NCI-H526 (cell line): ENCODE data around the gene DNAJA4.
A peak's percentile ranks its signal among the peaks of the same experiment; 100 is the strongest.

ENCODE experiments used
- DNase-seq, 2 experiments: peaks; one replicate each; lab custom pipeline; 2025; lab: John Stamatoyannopoulos, UW

DNAJA4 gene

DNA sequence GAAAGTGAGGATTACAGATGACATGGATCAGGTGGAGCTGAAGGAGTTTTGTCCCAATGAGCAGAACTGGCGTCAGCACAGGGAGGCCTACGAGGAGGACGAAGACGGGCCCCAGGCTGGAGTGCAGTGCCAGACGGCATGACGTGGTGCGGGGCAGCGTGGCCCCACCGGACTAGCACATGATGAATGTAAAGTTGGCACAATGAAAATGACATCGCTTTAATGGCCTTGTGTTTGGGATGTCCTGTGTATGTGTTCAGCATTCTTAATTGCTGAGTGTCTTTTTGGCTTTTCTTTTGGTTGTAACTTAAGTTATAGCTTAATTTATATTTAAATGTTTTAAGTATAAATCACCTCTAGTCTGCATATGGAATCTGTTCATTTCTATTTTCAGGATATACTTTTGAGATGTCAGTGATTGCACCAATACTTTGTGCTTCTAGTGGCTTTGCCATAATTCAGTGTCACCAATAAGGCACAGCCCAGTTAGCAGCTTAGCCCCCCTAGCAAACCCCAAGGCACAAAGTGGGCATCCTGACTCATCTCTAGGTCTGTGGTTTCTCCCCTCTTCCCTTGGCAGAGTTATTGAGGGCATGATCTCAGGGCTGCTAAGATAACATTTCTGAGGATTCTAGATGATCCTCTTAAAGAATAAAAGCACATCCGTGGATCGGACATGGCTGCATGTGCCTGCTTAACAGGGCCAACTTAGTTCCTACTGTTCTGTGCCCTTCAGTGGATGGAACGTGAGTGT is 16.1 kb downstream of the DNAJA4 start:
- DNase-seq: no peak

GRCh38 chr15:78282324-78282723 is 18.0 kb downstream of the DNAJA4 start:
- DNase-seq: no peak

DNA sequence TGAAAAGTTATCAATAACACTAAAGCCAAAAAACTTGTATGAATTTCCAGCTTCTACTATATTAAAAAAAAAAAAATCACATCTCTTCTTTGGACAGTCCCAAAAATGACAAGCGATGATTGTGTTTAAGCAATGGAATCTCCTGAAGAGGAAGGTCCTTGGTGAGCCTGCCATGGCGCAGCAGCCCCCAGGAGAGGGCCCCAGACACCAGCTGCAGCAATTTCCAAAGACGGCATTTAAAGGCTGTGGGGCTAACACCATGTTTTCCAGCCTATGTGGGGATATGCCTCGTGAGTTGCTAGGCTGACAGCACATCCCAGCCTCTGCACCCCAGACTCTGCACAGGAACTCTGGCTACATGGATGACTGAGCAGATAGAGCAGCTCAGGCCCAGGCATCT is 20.4 kb downstream of the DNAJA4 start:
- DNase-seq: no peak

DNA sequence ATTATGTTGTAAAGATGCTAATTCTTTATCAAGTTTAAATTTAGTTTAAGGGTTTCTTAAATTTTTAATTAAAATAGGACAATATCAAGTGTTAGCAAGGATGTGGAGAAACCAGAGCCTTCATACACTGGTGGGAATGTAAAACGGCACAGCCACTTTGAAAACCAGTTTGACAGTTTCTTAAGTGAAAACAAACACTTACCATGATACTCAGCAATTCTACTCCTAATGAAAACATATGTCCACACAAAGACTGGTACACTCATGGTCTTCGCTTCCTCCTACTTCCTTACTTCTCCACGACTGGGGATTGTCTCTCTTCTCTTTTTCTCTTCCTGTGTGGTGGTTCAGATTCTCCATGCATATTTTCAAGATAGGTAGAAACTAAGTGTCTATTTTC is 25.9 kb downstream of the DNAJA4 start:
- DNase-seq: no peak

DNA sequence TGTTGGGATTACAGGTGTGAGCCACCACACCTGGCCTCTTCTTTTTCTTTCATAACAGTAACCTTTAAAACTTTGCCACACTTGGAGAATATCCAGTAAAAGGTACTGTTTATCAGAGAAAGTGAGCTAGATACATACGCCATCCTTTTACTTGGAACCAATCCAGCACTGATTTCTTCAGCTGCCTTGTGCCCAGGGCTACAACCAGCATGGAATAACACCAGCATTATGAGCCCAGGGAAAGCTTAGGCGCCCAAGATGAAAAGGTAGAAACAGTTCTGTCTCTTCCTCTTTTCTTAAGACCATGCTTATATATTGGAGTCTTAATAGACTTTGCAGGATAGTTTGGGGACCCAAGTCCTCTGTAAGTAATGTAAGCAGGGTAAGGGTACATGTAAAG is 26.7 kb downstream of the DNAJA4 start:
- DNase-seq: no peak

- DNase-seq: no peak
Observed at GRCh38 chr15:78291698-78292097, 27.3 kb downstream of the DNAJA4 start.

DNA sequence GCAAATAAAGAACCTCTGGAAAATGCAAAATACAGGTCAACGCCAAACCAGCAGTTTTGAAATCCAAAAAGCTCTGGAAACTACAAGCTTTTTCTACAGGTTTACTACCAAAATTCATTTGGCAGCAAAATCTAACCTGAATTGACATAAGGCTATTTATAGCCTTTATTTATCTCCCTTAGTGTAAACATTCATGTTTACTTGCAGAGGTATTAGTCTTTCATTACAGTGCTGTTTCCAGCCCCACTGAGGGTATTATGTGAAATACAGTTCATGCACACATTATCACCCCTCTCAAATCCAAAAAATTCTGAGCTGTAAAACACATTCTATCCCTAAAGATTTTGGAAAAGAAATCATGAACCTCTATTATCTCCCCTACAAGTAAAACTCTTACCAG is 27.9 kb downstream of the DNAJA4 start:
- no peak for DNase-seq

DNA sequence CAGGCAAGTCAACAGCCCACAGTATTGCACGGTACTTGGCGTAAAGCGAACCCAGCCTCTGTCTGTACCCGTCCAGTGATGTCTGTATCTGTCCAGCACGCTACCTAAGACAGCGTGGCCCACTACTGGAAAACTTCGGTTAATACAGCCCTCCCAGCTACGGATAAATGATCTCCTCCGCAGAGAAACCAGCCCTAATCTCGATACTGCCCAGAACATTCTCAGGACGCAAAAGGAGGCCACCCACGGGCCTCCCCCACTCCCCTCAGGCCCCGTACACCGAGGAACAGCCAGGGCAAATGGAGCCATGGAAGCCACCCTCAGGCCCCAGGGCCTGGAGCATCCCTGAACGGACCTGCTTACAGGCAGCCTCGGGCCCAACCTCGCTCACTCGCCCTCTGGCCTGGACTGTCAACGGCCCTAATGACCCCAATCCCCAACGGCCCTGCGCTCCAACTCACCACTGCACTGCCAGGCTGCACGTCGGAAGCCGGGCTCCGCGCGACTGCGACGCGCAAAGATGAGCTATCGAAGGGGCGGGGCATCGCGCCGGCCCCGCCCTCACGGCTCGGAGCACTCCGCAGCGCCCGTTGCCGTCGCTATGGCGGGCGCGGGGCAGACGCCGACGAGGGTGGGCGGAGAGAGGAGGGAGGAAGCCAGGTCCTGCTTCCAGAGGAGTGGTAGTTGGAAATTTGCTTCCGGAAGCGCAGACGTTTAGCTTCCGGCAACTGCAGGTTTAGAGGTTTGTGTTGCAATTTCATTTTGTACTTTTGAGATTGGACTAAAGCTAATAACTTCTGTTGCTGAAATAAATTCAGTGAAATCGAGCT is 35.0 kb downstream of the DNAJA4 start, which contains the start of gene SKIC8:
SKIC8 (minus strand) TSS at position 509 of the 830 bp plus-strand sequence. CDS start 3,923 bp downstream, outside the sequence.
- peak; percentile 85 to 95 for DNase-seq

- no peak for DNase-seq
Observed at GRCh38 chr15:78301326-78301725, 37.0 kb downstream of the DNAJA4 start.

DNA sequence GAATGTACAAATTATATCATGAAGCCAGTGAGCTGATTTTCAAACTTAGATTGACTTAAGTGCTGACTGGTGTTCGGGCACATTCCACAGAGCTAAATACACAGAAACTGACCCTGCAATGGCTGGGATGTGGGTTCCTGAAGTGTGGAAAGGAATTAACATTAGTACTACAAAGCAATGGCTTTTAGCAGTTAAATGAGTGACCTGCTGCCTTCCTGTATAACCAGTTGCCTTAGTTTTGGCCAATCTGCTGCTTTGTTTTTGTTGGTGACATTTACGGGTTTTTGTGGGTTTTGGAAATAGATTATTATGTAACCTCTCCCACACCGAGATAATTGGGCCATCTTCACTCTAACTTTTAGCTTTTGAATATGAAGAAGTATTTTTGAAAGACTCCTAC is 37.5 kb downstream of the DNAJA4 start:
- DNase-seq: no peak

- DNase-seq: no peak
Observed at GRCh38 chr15:78302579-78303312, 38.4 kb downstream of the DNAJA4 start.

DNA sequence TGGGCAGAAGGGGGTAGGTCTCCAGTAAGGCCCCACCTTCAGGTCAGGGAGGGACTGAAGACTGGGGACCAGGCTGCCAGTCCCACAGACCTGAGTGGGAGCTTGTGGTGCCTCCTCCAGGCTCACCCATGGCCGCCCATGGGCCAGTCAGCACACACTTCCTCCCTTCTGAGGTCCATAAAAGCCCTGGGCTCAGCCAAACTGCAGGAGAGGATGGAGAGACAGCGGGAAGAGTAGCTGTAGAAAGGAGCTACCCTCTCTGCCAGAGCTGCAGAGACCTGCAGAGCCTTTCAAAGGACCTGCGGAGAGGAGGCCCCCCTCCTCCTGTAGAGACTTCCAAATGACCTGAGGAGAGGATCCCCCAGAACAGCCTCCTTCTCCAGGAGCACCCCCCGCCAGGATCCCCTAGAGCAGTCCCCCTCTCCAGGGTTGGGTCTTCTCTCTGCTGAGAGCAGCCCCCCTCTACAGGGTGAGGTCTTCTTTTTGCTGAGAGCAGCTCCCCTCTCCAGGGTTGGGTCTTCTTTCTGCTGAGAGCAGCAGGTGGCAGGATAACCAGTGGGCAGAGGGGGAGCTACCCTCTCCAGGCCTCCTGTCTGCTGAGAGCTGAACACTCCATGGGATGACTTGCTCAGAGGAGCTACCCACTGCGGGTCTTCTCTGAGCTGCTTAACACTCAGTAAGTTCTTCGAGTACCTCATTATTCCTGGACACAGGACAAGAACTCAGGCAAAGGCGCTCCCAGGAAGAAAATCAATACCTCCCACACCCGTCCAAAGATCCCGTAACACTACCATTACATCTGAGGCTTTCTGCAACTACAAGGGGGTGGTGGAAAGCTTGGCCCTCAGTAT is 40.1 kb downstream of the DNAJA4 start:
- no peak for DNase-seq

DNA sequence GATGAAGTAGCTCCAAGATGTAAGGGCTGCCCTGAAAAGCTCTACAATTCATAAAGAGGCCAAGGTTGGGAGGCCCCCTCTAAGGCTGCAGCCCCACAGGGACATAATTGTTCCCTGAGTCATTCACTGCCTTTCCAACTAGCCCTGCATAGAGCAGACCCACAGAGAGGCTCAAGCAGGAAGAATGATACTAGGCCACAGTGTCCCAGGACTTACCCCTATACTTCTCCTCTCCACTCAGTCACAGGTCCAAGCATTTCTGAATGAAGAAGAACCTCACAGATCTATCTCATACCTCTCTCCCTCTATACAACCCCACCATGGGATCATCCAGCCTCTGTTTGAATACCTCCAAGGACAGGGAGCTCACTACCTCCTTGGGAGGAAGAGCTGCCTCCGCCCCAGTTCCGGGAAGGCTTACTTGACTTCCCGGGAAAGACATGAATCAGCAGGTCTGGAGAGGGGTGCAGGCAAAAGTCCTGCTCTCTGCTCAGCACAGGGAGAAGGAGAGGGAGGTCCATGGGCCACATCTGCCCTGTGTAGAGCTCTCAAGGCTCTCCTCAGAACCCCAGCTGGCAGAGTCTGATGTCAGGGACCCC is 41.9 kb downstream of the DNAJA4 start:
- no peak for DNase-seq

DNA sequence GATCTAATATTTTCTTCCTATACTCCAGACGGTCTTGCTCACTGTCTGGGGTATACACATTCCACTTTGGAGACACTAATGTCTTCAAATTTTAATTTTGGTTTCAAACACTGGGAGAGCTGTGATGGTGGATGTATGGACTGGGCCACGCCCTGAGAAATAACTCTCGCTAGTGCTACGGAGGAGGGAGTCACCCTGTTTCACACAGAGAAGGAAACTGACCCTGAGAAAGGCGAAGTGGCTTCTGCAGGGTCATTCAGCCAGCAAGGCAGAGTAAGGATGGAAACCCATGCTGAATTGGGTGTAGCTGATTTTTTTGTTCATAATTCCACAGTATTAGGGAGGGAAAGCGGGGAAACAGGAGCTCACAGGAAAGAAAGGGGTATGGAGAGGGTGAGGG is 43.6 kb downstream of the DNAJA4 start:
- DNase-seq: no peak

GRCh38 chr15:78308422-78309032 is 44.2 kb downstream of the DNAJA4 start:
- DNase-seq: peak; percentile 29 to 85

DNA sequence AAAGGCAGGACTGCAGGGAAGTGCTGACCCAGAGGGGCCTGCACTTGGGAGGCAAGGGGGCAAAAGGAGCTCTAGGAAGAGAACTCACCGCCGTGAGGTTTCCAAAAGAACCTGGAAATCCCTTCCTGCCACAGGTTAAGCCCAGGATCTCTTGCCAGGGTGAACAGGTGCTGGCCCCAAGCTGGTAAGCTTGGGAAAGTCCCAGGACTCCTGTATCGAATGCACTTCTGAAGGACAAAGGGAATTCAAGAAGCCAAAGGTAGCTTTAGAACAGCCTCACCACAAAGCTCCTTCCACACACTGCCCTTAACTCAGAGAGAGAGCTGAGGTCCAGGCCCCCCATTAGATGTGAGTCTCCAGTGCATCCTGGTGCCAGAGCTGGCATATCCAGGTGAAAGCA is 46.9 kb downstream of the DNAJA4 start:
- no peak for DNase-seq

DNA sequence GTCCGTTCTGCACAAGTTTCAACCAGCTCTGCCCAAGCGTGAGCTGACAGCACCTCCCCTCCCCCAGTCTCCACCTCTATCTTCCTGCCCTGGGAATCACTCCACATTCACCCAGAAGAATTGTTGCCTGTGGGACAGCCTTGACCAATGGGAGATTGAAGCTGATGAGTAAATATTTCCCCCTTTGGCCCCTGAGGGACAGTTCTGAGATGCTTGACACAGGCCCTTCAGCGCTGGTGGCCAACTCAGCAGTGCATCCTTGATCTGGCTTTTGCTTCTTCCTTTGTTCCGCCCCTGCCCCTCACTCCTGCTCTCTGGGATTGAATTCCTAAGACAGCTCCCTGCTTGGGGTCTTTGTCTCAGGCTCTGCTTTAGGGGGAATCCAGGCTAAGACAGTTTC is 48.2 kb downstream of the DNAJA4 start:
- no peak for DNase-seq

- no peak for DNase-seq
Observed at GRCh38 chr15:78312957-78313356, 48.6 kb downstream of the DNAJA4 start.

- DNase-seq: no peak
Observed at GRCh38 chr15:78313383-78313782, 49.0 kb downstream of the DNAJA4 start.

- no peak for DNase-seq
Observed at GRCh38 chr15:78314181-78314581, 49.8 kb downstream of the DNAJA4 start.
